K562 (cell line): ENCODE results near the gene CAPN7.

Source experiments
- CTCF ChIP-seq, 3 experiments: IDR thresholded peaks in 2 of 3; conservative IDR thresholded peaks in 1 of 3; 2 replicates each; pipeline ENCODE4 v1.5.1; 2011 to 2012; ENCODE audit warnings: low read length in 3 of 3, mild to moderate bottlenecking in 3 of 3, control low read depth in 2 of 3, improper control_type of control experiment in 1 of 3, inconsistent platforms in 1 of 3, low read depth in 1 of 3, mixed read lengths in 1 of 3, moderate library complexity in 1 of 3; ENCODE audit not compliant: insufficient read depth in 2 of 3
- HCFC1 ChIP-seq: IDR thresholded peaks from 2 replicates; pipeline ENCODE4 v1.6.1; 2012; ENCODE audit warnings: low read depth, low read length, improper control_type of control experiment
- HSF4 ChIP-seq: fragments of 250-450 bp; sonication (Bioruptor Pico); IDR thresholded peaks from 2 replicates; pipeline ENCODE4 v2.1.2; 2022; ENCODE audit warnings: mild to moderate bottlenecking, moderate library complexity, borderline replicate concordance
- MAX ChIP-seq: sonication (generic); formaldehyde crosslinking; IDR thresholded peaks from 2 replicates; pipeline ENCODE4 v1.9.0; 2022; ENCODE audit warnings: mild to moderate bottlenecking, missing genetic modification reagents
- POLR2A ChIP-seq: fragments of 450-650 bp; conservative IDR thresholded peaks from 2 replicates; pipeline ENCODE4 v1.6.1; 2016
- POU5F1 ChIP-seq: fragments of 150-350 bp; IDR thresholded peaks from 2 replicates; pipeline ENCODE4 v1.6.1; 2014; ENCODE audit warnings: borderline replicate concordance, low read length, low read depth, mild to moderate bottlenecking; ENCODE audit not compliant: partially characterized antibody
- RBM25 ChIP-seq: fragments of 200-400 bp; formaldehyde crosslinking; IDR thresholded peaks from 2 replicates; pipeline ENCODE4 v1.6.1; 2018; ENCODE audit warnings: low read length, low read depth, moderate library complexity; ENCODE audit not compliant: severe bottlenecking
- RFX5 ChIP-seq: IDR thresholded peaks from 2 replicates; pipeline ENCODE4 v1.6.1; 2011; ENCODE audit warnings: low read depth, mild to moderate bottlenecking, improper control_type of control experiment, low read length
- SOX6 ChIP-seq: fragments of 450-650 bp; IDR thresholded peaks from 2 replicates; pipeline ENCODE4 v1.6.1; 2014; ENCODE audit warnings: mild to moderate bottlenecking
- SP1 ChIP-seq: sonication (generic); formaldehyde crosslinking; IDR thresholded peaks from 2 replicates; pipeline ENCODE4 v1.8.1; 2022; ENCODE audit warnings: mild to moderate bottlenecking, missing genetic modification reagents
- SRF ChIP-seq, 2 experiments: fragments of 250-450, 450-650 bp in 1 of 2; sonication (Bioruptor Pico) in 1 of 2; sonication (generic) in 1 of 2; formaldehyde crosslinking; IDR thresholded peaks; 2 replicates each; pipeline versions ENCODE4 v1.5.0 to v1.5.1; 2020 to 2022; ENCODE audit warnings: mild to moderate bottlenecking in 1 of 2, missing genetic modification reagents in 1 of 2
- ZNF274 ChIP-seq: IDR thresholded peaks from 2 replicates; pipeline ENCODE4 v1.6.1; 2011; ENCODE audit warnings: low read depth, mild to moderate bottlenecking, low read length, moderate library complexity, borderline replicate concordance
- ZNF316 ChIP-seq: fragments of 450-650 bp; IDR thresholded peaks from 2 replicates; pipeline ENCODE4 v1.6.1; 2016

- TF ChIP-seq ZNF274 (no peak), RBM25 (no peak), CTCF (IDR thresholded peaks at IDR 0.05 in 2 of 3, conservative IDR thresholded peaks at IDR 0.05 in 1 of 3; ENCODE audit: insufficient read depth in 2 of 3, low read depth in 1 of 3, low read length in 3 of 3) (no peak), SP1 (CRISPR knock-in tag) (no peak), HSF4 (CRISPR knock-in tag) (no peak), ZNF316 (no peak), MAX (CRISPR knock-in tag) (no peak), HCFC1 (no peak), SOX6 (no peak), POU5F1 (no peak), SRF (CRISPR knock-in tag; IDR thresholded peaks at IDR 0.05) (no peak), POLR2A (no peak), RFX5 (no peak)
These were observed 85.8 kb downstream of the CAPN7 start for GRCh38 chr3:15291589-15292541.
